ENCODE data around the gene SART1.
A peak's percentile ranks its signal among the peaks of the same experiment; 100 is the strongest.
"Not testable (repeated sequence)": the region's sequence is repeated elsewhere in the genome, so short reads cannot be mapped to it uniquely, and the experiment has no call there.

SART1 gene

DNA sequence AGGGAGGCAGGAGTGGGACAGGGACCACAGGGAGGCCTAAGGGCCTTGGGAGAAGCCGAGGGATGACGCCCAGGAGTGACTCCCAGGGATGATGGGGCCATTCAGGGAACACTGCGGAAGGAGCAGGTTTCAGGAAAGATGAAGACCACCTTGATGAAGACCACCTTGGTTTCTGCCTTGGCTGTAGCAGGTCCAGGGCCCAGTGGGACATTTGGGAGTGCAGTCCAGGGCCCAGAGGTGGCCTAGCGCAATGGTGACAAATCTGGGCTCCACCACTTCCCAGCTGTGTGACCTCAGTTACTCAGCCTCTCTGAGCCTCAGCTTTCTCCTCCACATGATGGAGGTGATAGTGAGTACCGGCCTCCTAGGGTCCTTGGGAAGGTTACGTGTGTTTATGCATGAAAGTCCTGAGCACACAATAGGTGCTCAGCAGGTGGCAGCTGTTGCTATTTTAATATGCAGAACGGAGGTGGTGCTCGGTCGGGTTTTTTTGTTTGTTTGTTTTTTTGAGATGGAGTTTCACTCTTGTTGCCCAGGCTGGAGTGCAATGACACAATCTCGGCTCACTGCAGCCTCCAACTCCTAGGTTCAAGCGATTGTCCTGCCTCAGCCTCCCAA is 15.5 kb upstream of the SART1 start:
- Mint-ChIP-seq H3K4me3 (no peak overlapping the region), H3K4me1 (peaks cover 7% of the 10 kb centered on the region), H3K27ac (no peak overlapping the region), H3K9me3 (no peaks in the 10 kb centered on the region), H3K27me3 (no peaks in the 10 kb centered on the region), H3K36me3 (no peaks in the 10 kb centered on the region)
- DNase-seq (ENCODE audit: low spot score in 2 of 2) (no peak), ATAC-seq (ENCODE audit: low read depth) (no peak)

DNA sequence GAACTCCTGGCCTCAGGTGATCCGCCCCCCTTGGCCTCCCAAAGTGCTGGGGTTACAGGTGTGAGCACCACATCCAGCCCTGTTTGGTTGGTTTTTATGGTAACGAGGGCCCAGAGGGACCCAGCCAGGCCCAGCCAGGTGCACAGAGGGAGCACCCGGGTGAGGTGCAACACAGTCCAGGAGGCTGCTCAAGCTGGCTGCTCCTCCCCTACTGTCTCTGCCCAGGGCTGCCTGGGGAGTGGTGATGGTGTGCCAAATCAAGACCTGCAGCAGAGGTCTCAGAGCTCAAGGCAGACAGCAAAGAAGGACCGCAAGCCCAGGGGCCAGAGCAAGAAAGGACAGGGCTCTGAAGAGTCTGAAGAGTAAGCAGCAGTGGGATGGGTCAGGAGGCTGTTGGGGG is 14.9 kb upstream of the SART1 start:
- Mint-ChIP-seq H3K27ac (no peak overlapping the region), H3K9me3 (no peaks in the 10 kb centered on the region), H3K4me1 (peaks cover under 1% of the 10 kb centered on the region), H3K4me3 (no peak overlapping the region), H3K36me3 (no peaks in the 10 kb centered on the region), H3K27me3 (no peaks in the 10 kb centered on the region)
- DNase-seq (ENCODE audit: low spot score in 2 of 2) (no peak), ATAC-seq (ENCODE audit: low read depth) (no peak)

DNA sequence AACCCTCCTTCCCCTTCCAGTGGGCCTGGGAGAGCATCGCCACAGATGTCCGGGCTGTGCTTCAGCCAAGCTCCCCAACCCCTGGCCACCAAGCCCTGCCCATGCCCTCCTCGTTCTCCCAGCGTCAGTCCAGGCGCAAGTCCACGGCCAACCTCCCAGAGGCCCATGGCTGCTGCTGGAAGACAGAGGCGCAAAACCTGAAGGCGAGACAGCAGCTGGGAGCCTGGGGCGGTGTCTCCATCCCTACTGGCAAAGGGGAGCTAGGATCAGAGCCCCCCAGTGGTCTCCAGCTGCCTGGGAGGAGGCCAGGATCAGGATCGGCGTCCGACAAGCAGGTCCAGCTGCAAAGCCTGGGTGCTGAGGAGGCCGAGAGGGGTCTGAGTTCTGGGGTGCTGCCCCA is 14.4 kb upstream of the SART1 start:
- H3K9me3 Mint-ChIP-seq = no peaks in the 10 kb centered on the region
- DNase-seq (ENCODE audit: low spot score in 2 of 2) = no peak
- H3K4me3 Mint-ChIP-seq = no peak overlapping the region
- H3K36me3 Mint-ChIP-seq = no peaks in the 10 kb centered on the region
- no peaks in the 10 kb centered on the region for H3K4me1 Mint-ChIP-seq
- H3K27ac Mint-ChIP-seq = no peak overlapping the region
- no peaks in the 10 kb centered on the region for H3K27me3 Mint-ChIP-seq
- no peak for ATAC-seq (ENCODE audit: low read depth)

DNA sequence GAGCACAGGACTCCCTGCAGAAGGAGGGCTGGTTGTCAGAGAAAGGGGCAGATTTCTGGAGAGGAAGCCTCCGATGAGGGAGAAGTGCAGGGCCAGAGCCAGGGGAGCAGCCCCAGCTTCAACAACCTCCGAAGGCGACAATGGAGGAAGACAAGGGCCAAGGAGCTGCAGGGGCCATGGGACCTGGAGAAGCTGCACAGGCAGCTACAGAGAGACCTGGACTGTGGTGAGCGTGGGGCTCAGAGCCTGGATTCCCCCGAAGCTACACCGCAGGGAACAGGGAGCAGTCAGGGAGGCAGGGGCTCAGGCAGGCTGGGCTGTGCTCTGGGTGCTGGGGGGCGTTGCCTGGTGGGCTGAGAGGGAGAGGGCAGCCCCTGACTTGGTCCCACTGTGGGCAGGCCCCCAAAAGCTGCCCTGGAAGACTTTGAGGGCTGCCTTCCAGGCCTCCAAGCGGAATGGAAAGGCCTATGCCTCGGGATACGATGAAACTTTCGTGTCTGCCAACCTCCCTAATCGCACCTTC is 13.9 kb upstream of the SART1 start:
- Mint-ChIP-seq H3K4me3 (no peak overlapping the region), H3K27me3 (no peaks in the 10 kb centered on the region), H3K27ac (no peak overlapping the region), H3K9me3 (no peaks in the 10 kb centered on the region), H3K4me1 (no peaks in the 10 kb centered on the region), H3K36me3 (no peaks in the 10 kb centered on the region)
- ATAC-seq (ENCODE audit: low read depth) (no peak), DNase-seq (ENCODE audit: low spot score in 2 of 2) (no peak)

DNA sequence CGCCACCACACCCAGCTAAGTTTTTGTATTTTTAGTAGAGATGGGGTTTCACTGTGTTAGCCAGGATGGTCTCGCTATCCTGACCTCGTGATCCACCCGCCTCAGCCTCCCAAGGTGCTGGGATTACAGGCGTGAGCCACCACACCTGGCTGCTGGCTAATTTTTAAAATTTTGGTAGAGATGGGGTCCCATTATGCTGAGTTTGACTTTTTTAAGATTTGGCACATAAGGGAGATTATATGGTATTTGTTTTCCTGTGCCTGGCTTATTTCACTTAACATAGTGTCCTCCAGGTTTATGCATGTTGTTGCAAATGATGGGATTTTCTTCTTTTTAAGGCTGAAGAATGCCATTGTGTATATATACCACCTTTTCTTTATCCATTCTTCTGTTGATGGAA is 10.8 kb upstream of the SART1 start:
- ATAC-seq (ENCODE audit: low read depth); H3K27ac Mint-ChIP-seq; H3K4me3 Mint-ChIP-seq; H3K9me3 Mint-ChIP-seq; H3K36me3 Mint-ChIP-seq; H3K27me3 Mint-ChIP-seq; DNase-seq (ENCODE audit: low spot score in 2 of 2); H3K4me1 Mint-ChIP-seq: not testable (repeated sequence)

DNA sequence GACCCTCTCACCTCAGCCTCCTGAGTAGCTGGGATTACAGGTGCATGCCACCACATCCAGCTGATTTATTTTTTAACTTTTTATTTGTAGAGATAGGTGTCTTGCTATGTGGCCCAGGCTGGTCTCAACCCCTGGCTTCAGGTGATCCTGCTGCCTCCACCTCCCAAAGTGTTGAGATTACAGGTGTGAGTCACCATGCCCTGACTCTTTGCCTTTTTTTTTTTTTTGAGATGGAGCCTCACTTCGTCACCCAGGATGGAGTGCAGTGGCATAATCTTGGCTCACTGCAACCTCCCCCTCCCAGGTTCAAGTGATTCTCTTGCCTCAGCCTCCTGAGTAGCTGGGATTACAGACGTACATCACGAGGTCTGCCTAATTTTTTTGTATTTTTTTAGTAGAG is 9.9 kb upstream of the SART1 start:
- not testable (repeated sequence) for ATAC-seq (ENCODE audit: low read depth); H3K9me3 Mint-ChIP-seq; H3K4me1 Mint-ChIP-seq; H3K36me3 Mint-ChIP-seq; H3K27me3 Mint-ChIP-seq; H3K4me3 Mint-ChIP-seq; DNase-seq (ENCODE audit: low spot score in 2 of 2); H3K27ac Mint-ChIP-seq

GRCh38 chr11:65952052-65952521 is 9.4 kb upstream of the SART1 start:
- ATAC-seq (ENCODE audit: low read depth) = no peak
- H3K36me3 Mint-ChIP-seq = no peaks in the 10 kb centered on the region
- no peak overlapping the region for H3K4me3 Mint-ChIP-seq
- H3K27me3 Mint-ChIP-seq = no peaks in the 10 kb centered on the region
- no peak overlapping the region for H3K27ac Mint-ChIP-seq
- H3K4me1 Mint-ChIP-seq = peaks cover 7% of the 10 kb centered on the region
- no peaks in the 10 kb centered on the region for H3K9me3 Mint-ChIP-seq
- no peak for DNase-seq (ENCODE audit: low spot score in 2 of 2)

DNA sequence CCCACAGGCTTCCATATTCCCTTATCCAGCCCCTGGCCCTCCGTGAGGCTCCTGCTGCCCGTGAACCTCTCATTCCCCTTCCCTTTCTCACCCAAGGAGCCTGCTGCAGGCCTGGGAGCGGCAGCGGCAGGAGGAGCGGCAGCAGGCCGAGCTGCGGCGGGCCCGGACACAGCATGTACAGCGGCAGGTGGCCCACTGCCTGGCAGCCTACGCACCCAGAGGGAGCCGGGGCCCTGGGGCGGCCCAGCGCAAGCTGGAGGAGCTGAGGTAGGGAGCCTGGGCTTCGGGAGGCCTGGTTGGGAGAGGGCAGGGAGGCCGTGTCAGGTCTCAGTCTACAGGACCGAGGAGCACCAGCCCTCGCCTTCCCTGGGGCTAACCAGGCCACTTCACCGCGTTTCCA is 8.1 kb upstream of the SART1 start:
- ATAC-seq (ENCODE audit: low read depth) (no peak), DNase-seq (ENCODE audit: low spot score in 2 of 2) (no peak)
- H3K27ac Mint-ChIP-seq = no peak overlapping the region
- H3K4me1 Mint-ChIP-seq = peaks cover 10% of the 10 kb centered on the region
- no peaks in the 10 kb centered on the region for H3K9me3 Mint-ChIP-seq
- H3K4me3 Mint-ChIP-seq = no peak overlapping the region
- H3K27me3 Mint-ChIP-seq = no peaks in the 10 kb centered on the region
- no peaks in the 10 kb centered on the region for H3K36me3 Mint-ChIP-seq

DNA sequence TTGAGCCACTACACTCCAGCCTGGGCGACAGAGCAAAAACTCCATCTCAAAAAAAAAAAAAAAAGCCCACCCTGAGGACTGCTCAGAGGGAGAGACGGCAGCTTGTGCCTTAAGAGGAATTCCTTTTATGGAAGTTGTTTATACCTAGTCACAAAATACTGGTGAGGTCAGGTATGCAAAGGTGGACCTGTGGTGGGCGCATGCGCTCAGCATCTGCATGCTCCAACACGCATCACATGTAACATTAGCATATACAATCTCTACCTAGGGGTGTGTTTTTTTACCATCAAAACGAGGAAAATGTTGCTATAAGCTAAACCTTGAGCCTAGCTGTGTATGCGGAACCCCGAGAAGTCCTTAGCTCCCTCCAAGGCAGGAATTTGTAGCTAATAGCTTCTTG is 6.8 kb upstream of the SART1 start:
- Mint-ChIP-seq H3K36me3 (no peaks in the 10 kb centered on the region), H3K4me3 (no peak overlapping the region), H3K4me1 (peaks cover 10% of the 10 kb centered on the region), H3K9me3 (no peaks in the 10 kb centered on the region), H3K27me3 (no peaks in the 10 kb centered on the region), H3K27ac (no peak overlapping the region)
- DNase-seq (ENCODE audit: low spot score in 2 of 2) (no peak), ATAC-seq (ENCODE audit: low read depth) (no peak)

GRCh38 chr11:65958291-65958690 is 3.2 kb upstream of the SART1 start:
- H3K9me3 Mint-ChIP-seq = no peaks in the 10 kb centered on the region
- H3K27me3 Mint-ChIP-seq = no peaks in the 10 kb centered on the region
- H3K4me3 Mint-ChIP-seq = no peak overlapping the region
- ATAC-seq (ENCODE audit: low read depth) (no peak), DNase-seq (ENCODE audit: low spot score in 2 of 2) (no peak)
- H3K4me1 Mint-ChIP-seq = peaks cover 26% of the 10 kb centered on the region
- peaks cover 9% of the 10 kb centered on the region for H3K36me3 Mint-ChIP-seq
- H3K27ac Mint-ChIP-seq = no peak overlapping the region

- Mint-ChIP-seq H3K4me3 (no peak overlapping the region), H3K27me3 (no peaks in the 10 kb centered on the region), H3K4me1 (peaks cover 26% of the 10 kb centered on the region), H3K9me3 (no peaks in the 10 kb centered on the region), H3K36me3 (peaks cover 9% of the 10 kb centered on the region), H3K27ac (no peak overlapping the region)
- DNase-seq (ENCODE audit: low spot score in 2 of 2) (no peak), ATAC-seq (ENCODE audit: low read depth) (no peak)
Observed at GRCh38 chr11:65958774-65959420, 2.6 kb upstream of the SART1 start.

DNA sequence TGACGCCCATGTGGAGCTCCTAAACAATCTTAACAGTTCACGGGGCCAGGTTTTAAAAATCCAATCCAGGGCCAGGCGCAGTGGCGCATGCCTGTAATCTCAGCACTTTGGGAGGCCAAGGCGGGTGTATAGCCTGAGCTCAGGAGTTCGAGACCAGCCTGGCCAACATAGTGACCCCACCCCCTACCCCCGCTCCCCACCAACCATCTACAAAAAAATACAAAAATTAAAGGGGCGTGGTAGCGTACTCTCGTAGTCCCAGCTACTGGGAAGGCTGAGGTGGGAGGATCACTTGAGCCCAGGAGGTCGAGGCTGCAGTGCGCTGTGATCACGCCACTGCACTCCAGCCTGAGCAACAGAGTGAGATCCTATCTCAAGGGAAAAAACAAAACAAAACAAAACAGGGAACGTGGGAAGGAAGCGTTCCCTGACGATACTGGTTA is 689 bp upstream of the SART1 start:
- H3K27ac Mint-ChIP-seq = peak overlapping the region; percentile 96
- peaks cover 21% of the 10 kb centered on the region for H3K36me3 Mint-ChIP-seq
- ATAC-seq (ENCODE audit: low read depth) (no peak), DNase-seq (ENCODE audit: low spot score in 2 of 2) (no peak)
- peak overlapping the region; percentile 98 for H3K4me3 Mint-ChIP-seq
- H3K27me3 Mint-ChIP-seq = no peaks in the 10 kb centered on the region
- peaks cover 32% of the 10 kb centered on the region for H3K4me1 Mint-ChIP-seq
- H3K9me3 Mint-ChIP-seq = no peaks in the 10 kb centered on the region

- H3K4me3 Mint-ChIP-seq = peak overlapping the region; percentile 98
- peaks cover 27% of the 10 kb centered on the region for H3K36me3 Mint-ChIP-seq
- no peak for DNase-seq (ENCODE audit: low spot score in 2 of 2)
Observed at GRCh38 chr11:65962141-65962564, 619 bp downstream of the SART1 start.

DNA sequence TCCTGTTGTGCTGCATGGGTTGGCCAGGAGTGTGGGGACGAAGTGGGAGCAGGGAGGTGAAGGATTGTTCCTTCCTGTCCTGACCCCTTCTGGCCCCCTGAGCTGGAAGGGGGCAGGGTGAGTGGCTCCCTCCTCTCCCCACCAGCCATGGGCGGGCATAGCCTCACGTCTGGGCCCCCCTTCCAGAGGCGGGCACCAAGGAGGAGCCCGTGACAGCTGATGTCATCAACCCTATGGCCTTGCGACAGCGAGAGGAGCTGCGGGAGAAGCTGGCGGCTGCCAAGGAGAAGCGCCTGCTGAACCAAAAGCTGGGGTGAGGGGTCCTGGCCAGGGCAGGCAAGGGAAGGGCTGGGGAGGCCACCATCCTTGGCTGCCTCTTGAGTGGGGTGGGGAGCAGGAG is 3.4 kb downstream of the SART1 start:
- peaks cover 29% of the 10 kb centered on the region for H3K4me1 Mint-ChIP-seq
- H3K4me3 Mint-ChIP-seq = no peak overlapping the region
- no peaks in the 10 kb centered on the region for H3K27me3 Mint-ChIP-seq
- DNase-seq (ENCODE audit: low spot score in 2 of 2) (no peak), ATAC-seq (ENCODE audit: low read depth) (no peak)
- no peaks in the 10 kb centered on the region for H3K9me3 Mint-ChIP-seq
- peaks cover 38% of the 10 kb centered on the region for H3K36me3 Mint-ChIP-seq
- H3K27ac Mint-ChIP-seq = peak overlapping the region; percentile 76

More at GRCh38 chr11:65962141-65962564, 619 bp downstream of the SART1 start:
- ATAC-seq (ENCODE audit: low read depth) = no peak
- no peaks in the 10 kb centered on the region for H3K27me3 Mint-ChIP-seq
- H3K9me3 Mint-ChIP-seq = no peaks in the 10 kb centered on the region
- peak overlapping the region; percentile 96 for H3K27ac Mint-ChIP-seq
- peaks cover 27% of the 10 kb centered on the region for H3K4me1 Mint-ChIP-seq

All from memory B cell (primary cell).